LNCaP clone FGC (cell line): Measurements from ENCODE around the gene SORCS2.
A peak's percentile ranks its signal among the peaks of the same experiment; 100 is the strongest.

ENCODE experiments used
- DNase-seq: peaks from one replicate; pipeline ENCODE4 v3.0.0-alpha.2; 2011; ENCODE audit warnings: low read depth
- H3K4me3 ChIP-seq: 2 replicates; pipeline ENCODE4 v1.5.1; 2011; ENCODE audit warnings: mild to moderate bottlenecking, low read depth, low read length, control low read depth
- TF ChIP-seq, protein P1 (sequence below): IDR thresholded peaks from 2 replicates; pipeline ENCODE4 v1.5.1; 2012; ENCODE audit warnings: mild to moderate bottlenecking; ENCODE audit not compliant: control insufficient read depth, insufficient read depth; ENCODE audit errors: extremely low read depth

SORCS2 gene

DNA sequence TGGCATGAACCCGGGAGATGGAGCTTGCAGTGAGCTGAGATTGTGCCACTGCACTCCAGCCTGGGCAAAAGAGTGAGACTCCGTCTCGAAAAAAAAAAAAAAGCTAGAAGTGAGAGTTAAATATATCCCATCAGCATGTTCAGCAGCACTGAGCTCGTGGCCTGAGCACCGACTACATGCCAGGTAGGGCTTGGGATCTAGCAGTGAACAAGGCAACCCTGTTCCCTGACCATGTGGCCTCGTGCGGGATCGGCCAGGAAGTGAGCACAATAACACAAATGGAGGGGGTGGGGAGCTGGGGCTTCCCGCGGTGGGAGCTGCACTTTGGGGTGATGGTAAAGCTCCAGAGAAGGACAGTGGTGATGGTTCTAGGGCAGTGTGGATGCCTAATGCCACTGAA is 436.1 kb downstream of the SORCS2 start:
- no peak for DNase-seq
- TF ChIP-seq, protein P1, sequence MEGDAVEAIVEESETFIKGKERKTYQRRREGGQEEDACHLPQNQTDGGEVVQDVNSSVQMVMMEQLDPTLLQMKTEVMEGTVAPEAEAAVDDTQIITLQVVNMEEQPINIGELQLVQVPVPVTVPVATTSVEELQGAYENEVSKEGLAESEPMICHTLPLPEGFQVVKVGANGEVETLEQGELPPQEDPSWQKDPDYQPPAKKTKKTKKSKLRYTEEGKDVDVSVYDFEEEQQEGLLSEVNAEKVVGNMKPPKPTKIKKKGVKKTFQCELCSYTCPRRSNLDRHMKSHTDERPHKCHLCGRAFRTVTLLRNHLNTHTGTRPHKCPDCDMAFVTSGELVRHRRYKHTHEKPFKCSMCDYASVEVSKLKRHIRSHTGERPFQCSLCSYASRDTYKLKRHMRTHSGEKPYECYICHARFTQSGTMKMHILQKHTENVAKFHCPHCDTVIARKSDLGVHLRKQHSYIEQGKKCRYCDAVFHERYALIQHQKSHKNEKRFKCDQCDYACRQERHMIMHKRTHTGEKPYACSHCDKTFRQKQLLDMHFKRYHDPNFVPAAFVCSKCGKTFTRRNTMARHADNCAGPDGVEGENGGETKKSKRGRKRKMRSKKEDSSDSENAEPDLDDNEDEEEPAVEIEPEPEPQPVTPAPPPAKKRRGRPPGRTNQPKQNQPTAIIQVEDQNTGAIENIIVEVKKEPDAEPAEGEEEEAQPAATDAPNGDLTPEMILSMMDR, result no peak
- no peak overlapping the region for H3K4me3 ChIP-seq

DNA sequence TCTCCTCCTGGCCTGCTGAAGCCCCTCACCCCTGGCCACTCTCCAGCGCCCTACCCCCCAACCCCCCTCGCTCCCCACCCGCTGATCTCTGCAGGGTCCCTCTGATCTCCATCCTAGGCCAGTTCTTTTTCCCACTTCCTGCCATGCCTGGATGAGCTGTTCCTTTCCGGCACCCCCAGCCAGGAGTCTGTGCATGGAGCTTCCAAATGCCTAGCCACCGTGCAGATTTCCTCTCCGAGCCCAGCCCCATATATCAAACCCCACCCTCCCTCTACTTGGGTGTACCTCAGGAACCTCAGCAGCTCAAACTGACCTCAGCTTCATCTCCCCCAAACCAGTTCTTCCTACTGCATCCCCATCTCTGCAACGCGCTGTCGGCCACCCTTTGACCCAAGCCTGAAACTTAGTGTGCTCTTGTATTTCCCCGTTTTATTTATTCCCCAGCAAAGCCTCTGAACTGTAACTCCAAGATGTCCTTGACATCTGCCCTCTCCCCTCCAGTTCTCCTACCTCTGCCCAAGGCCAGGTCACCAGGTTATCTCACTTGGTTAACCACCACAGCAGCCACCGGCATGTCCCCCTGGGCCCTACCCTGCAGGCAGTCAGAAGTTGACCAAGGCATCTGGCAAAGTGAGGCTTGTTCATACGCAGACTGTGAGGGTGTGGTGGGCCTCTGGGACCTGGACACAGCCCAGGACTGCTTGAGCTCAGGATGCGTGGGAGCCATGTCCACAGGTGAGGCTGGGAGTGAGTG is 437.3 kb downstream of the SORCS2 start:
- H3K4me3 ChIP-seq, result no peak overlapping the region
- TF ChIP-seq, protein P1, result no peak
- no peak for DNase-seq

DNA sequence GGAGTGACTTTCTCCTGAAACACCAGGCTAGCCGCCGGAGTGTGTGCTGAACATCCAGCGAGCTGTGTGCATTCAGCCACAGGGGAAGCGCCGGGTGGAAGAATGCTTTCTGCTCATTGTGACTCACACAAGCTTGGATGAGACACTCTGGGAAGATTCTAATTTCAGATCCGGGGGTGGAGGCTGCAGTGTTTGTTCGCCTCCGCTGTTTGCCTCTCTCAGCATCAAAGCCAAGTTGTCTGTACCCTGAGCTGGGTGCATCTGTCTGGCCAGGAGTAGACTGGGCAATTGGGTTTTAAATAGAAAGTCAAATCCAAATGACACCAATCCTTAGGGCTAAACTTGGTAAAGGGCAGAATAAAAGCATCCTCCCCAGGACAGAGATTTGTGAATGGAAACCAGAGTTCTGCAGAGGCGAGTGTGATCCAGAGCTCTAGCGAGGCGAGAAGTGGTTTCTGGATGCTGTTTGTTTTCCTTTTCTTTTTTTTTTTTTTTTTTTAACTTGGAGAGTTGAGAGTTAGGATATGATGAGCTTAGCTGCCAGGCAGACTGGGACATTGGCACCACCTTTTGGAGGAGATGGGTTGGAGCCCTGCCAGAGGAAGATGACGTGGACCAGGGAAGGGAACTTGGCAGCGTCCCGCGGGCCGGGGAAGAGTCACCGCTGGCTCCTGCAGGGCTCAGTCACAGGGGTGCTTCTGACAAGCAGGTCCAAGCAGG is 438.4 kb downstream of the SORCS2 start:
- H3K4me3 ChIP-seq, result no peak overlapping the region
- DNase-seq, result peak; percentile 30
- TF ChIP-seq, protein P1, result no peak

DNA sequence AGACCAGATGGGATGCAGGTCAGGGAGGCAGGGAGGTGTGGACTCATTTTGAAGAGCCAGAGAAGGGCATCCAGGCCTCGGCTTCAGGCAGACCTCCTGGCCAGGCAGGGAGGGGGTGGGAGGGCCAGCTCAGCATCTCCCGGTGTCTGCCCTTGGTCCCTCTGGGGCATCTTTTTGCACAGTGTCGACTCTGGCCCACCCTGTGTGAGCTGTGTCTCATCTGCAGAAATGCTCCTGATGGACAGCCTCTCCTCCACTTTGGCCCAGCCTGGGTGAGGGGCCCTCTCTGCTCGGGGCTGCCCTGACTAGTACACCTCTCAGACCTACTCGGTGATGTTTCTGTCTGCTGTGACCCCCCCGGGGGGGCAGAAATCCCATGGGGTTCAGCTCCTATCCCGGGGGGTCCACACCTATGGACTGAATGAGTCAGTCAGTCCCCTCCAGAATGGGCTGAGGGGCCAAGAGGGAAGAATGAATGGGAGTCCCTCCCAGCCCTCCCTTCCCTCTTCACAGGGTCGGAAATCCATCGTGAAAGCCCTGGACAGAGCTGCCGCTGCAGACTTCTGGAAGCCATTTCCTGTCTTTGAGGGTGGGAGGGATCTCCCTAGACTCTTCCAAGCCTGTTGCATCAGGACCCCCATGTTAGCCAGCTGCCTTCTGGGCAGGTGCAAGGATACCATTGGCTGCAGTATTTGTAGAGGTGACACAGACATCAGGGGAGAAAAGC is 439.1 kb downstream of the SORCS2 start:
- H3K4me3 ChIP-seq, result no peak overlapping the region
- TF ChIP-seq, protein P1, result no peak
- DNase-seq, result no peak

DNA sequence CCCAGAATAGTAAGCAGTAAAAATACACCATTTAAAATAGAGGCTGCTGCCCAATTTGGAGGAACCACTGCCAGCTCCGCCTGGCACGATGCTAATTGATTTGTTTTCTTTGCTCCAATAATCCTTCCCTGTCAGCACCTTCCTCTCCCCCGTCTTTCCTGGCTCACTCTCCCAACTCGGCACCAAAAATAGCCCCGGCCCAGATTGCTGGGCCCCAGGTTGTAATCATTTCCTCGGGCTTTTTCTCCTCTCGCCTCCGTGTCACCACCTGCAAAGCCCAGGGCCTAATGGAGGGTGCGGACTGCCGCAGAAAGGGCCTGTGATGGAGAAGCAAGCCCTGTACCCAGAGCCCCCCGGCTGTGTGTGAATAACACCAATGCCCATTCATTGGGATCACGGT is 440.0 kb downstream of the SORCS2 start:
- no peak for DNase-seq
- H3K4me3 ChIP-seq, result no peak overlapping the region
- TF ChIP-seq, protein P1, result no peak

DNA sequence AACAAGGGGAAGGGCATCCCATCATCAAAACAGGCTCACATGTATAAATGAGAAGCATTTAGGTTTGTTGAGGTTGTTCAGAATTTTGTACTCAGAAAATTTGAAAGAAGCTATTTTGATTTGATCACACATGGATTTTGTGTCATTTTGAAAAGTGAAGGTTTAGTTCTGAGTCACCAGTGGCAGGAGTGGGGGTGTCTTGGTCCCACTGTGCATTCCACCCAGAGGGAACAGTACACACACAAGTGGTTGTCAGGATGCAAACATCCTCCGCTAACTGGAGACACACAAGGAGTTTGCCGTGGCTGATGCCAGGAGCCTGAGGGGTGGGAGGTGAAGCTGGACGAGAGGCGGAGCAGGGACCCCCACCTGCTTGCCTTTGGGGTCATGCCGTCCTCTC is 440.6 kb downstream of the SORCS2 start:
- H3K4me3 ChIP-seq, result no peak overlapping the region
- DNase-seq, result no peak
- TF ChIP-seq, protein P1, result no peak
